Transverse colon (tissue), 4 donors: Measurements from ENCODE around the gene GPR173.

Experiments used
- CTCF ChIP-seq, 5 experiments: fragments of 200-600 bp in 3 of 5; fragments of 450-650 bp in 2 of 5; sonication (generic) in 3 of 5; IDR thresholded peaks; 1 replicate in 2 of 5; 2 replicates in 3 of 5; pipeline ENCODE4 v1.5.1; 2016 to 2017; ENCODE audit warnings: antibody characterized with exemption in 5 of 5, inconsistent platforms in 3 of 5, mild to moderate bottlenecking in 2 of 5, moderate library complexity in 1 of 5
- POLR2AphosphoS5 ChIP-seq, 3 donors: sonication (generic); formaldehyde crosslinking; IDR thresholded peaks; one replicate each; pipeline ENCODE4 v1.6.1; 2016; ENCODE audit warnings: antibody characterized with exemption in 3 of 3

- TF ChIP-seq CTCF (IDR thresholded peaks at IDR 0.05) (no peak), POLR2AphosphoS5 (IDR thresholded peaks at IDR 0.05) (peak in 2 of 3 donors; percentile 35 to 58)
These were observed 39.8 kb downstream of the GPR173 start for GRCh38 chrX:53088136-53088974.
